Neuron (in vitro differentiated cells): ENCODE measurements around the gene CMPK1.
"Not testable (repeated sequence)": the region's sequence is repeated elsewhere in the genome, so short reads cannot be mapped to it uniquely, and the experiment has no call there.

Experiments
- H2AFZ ChIP-seq: one replicate; pipeline ENCODE4 v1.6.1; 2013; ENCODE audit warnings: low read depth, mild to moderate bottlenecking, inconsistent platforms, low read length, moderate library complexity
- H3K27me3 ChIP-seq: one replicate; pipeline ENCODE4 v1.6.1; 2013; ENCODE audit warnings: low read length; ENCODE audit not compliant: insufficient read depth
- H3K36me3 ChIP-seq: one replicate; pipeline ENCODE4 v1.6.1; 2013; ENCODE audit warnings: low read length; ENCODE audit not compliant: insufficient read depth
- H3K4me1 ChIP-seq: one replicate; pipeline ENCODE4 v1.6.1; 2013; ENCODE audit warnings: low read length; ENCODE audit not compliant: insufficient read depth
- H3K4me3 ChIP-seq: 2 replicates; pipeline ENCODE4 v1.5.1; 2013; ENCODE audit warnings: mild to moderate bottlenecking, low read length, moderate library complexity
- H3K9me3 ChIP-seq: one replicate; pipeline ENCODE4 v1.6.1; 2013; ENCODE audit warnings: low read length

Gene CMPK1

DNA sequence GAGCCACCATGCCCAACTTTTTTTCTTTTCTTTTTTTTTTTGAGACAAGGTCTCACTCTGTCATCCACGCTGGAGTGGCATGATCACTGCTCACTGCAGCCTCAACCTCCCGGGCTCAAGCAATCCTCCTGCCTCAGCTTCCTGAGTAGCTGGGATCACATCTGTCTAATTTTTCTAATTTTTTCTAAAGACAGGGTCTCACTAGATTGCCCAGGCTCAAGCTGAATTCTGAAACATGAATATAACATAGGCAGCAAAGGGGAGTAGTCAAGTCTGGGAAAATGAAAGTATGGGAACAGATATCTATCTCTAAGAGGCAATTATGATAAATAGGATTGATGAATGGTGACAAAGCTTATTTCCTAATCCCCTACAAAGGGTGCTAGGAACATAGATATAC, 7.3 kb upstream of the CMPK1 start:
- no peaks in the 10 kb centered on the region for H3K9me3 ChIP-seq

DNA sequence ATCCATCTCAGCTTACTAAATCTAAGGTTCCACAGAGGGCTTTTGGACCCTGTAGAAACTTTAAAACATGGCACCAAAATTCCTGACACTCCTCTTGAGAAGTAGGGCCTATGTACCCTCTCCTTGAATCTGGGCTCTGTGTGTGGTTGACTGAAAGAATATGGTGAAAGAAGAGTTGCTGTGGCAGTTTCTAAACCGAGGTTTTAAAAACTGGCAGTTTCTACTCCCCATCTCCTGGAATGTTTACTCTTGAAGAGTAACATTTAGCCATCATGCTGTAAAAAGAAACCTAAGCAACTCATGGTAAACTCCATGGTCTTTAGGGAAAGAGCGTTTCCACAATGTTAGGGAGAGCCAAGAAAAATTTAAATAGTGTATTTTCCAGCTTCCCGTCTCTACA, 4.6 kb upstream of the CMPK1 start:
- Histone ChIP-seq H3K36me3 (no peaks in the 10 kb centered on the region), H3K9me3 (no peaks in the 10 kb centered on the region), H3K4me1 (no peaks in the 10 kb centered on the region), H2AFZ (no peak overlapping the region), H3K4me3 (no peak overlapping the region), H3K27me3 (no peaks in the 10 kb centered on the region)

More for the DNA sequence above, 7.3 kb upstream of the CMPK1 start:
- peaks cover 3% of the 10 kb centered on the region for H3K4me1 ChIP-seq
- no peaks in the 10 kb centered on the region for H3K36me3 ChIP-seq
- H3K4me3 ChIP-seq = no peak overlapping the region
- no peaks in the 10 kb centered on the region for H3K27me3 ChIP-seq
- no peak overlapping the region for H2AFZ ChIP-seq

DNA sequence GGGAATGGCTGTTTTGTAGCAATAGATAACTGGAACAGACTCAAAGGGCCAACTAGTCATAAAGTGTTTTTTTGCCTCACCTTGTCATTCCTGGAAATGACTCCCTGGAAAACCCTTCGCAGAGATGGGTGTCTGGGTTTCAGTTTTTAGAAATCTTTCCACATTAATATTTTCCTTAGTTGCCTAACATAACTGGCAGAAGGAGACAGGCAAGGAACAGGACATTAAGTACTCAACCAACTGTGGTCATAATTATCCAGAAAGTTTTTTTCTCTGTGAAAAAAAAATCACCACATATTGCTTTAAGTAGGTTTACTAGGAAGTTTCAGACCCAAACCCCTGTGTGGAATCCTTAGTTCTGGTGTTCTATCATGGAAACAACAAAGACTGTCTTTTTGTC, 3.4 kb upstream of the CMPK1 start:
- Histone ChIP-seq H3K36me3 (no peaks in the 10 kb centered on the region), H3K4me3 (no peak overlapping the region), H3K9me3 (no peaks in the 10 kb centered on the region), H3K27me3 (no peaks in the 10 kb centered on the region), H2AFZ (no peak overlapping the region), H3K4me1 (peaks cover 4% of the 10 kb centered on the region)

DNA sequence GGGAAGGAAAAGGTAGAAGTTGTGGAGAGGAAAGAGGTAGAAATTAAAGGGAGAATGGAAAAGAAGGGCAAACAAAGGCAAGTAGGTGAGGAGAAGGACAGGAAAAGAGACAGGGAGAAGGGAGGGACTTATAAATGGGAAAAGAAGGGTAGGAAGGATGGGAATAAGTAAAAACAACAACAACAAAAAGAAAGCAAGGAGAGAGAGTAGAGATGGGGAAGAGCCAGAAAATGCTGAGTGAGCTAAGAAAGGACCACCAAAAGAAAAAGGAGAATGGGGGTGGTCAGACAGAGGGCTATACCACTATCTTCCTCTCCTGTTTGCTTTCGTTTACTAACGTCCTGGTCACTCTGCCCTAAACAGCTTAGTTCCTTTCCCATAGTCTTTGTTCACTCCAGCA, 1.7 kb upstream of the CMPK1 start:
- Histone ChIP-seq H3K9me3 (no peaks in the 10 kb centered on the region), H3K4me3 (no peak overlapping the region), H3K27me3 (no peaks in the 10 kb centered on the region), H2AFZ (no peak overlapping the region), H3K4me1 (peaks cover 4% of the 10 kb centered on the region), H3K36me3 (no peaks in the 10 kb centered on the region)

DNA sequence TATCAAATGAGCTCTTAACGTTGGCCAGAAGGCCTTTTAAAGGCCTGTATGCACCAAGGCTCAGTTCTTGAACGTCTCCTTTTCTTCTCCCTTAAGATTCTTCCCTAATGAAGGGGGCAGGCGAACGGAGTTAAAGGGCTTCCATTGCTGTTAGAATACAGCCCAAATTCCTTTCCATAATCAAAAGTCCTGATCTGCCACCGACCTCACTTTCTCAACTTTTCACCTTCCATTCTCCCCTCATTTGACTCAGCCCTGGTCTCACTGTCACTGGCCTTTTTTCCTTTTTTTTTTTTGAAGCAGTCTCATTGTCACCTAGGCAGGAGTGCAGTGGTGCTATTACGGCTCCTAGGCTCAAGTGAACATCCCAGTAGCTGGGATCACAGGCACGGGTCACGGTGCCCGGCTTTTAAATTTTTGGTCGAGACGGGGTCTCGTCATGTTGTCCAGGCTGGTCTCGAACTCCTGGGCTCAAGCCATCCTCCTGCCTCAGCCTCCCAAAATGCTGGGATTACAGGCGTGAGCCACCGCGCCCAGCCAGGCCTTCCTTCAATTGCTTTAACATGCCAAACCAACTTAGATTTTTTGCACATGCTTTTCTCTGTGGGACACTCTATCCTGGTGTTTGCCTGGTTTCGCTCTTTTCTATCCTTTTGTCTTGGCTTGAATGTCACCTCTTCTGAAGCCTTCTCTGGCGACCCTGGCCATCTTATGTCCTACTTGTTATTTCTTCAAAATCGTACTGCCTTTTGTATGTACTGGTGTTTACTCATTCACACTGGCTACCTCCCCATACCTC, 612 bp upstream of the CMPK1 start:
- Histone ChIP-seq H2AFZ (peak overlapping the region; percentile 62), H3K9me3 (no peaks in the 10 kb centered on the region), H3K4me1 (peaks cover 4% of the 10 kb centered on the region), H3K36me3 (no peaks in the 10 kb centered on the region), H3K4me3 (peak overlapping the region; percentile 97), H3K27me3 (no peaks in the 10 kb centered on the region)

DNA sequence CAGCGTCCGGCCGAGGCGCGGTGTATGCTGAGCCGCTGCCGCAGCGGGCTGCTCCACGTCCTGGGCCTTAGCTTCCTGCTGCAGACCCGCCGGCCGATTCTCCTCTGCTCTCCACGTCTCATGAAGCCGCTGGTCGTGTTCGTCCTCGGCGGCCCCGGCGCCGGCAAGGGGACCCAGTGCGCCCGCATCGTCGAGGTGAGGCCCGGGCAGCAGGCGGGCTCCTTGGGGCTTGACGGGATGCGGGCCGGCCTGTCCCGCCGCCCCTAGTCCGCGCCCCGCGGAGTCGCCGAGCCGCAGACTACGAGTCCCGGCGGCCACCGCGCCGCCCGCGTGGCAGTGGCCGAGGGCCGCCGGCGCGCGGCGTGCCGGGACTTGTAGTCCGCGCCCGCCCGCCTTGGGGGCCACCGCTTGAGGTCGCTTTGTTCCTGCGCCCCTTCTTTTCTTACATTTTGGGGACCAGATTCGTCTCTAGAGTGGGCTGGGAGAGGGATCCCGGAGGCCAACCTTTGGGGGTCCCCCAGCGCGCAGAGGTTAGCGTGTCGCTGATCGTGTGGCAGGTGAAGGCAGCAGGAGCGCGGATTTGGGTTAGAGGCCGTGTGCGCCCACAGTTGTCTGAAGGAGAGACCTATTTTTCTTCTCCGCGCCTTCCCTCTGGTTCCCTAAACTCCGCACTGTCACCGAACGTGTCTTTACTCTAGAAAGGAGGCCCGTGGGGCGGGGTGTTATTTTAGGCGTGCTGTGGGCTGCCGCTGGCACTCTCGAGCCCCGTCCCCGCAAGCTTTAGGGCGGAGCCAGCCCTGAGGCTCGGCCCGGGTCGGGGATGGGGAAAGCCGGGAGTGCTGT, 553 bp downstream of the CMPK1 start:
- Histone ChIP-seq H3K4me3 (peak overlapping the region; percentile 97), H3K36me3 (peaks cover 3% of the 10 kb centered on the region), H2AFZ (peak overlapping the region; percentile 74), H3K27me3 (no peaks in the 10 kb centered on the region), H3K9me3 (no peaks in the 10 kb centered on the region), H3K4me1 (peaks cover 4% of the 10 kb centered on the region)

DNA sequence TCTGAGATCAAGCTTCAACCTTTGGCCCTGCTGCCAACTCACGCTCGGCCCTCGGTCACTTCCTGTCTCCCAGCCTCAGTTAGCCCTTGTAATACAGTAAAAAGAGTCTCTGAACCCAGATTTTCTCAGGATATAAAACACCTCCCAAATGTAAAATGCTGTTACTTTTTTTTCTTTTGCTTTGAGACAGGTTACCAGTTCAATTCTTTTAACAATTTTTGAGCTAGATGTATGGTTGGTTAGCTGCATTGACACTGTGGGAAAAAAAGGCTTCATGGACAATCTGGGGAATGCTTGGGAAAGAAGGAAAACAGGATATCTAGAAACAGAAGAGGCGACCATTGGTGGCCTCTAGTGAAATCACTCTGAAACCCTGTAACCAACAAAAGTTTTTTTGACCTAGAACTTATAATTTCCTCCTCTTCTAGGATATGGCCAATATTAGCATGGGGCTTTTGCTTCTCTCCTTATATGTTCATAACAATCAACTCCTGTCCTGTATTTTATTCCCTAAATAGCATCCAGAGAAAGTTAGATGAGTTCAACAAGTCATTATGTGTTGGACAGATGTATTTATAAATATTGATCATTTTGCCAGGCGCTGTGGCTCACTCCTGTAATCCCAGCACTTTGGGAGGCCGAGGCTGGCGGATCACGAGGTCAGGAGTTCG, 1.3 kb downstream of the CMPK1 start:
- Histone ChIP-seq H3K27me3 (no peaks in the 10 kb centered on the region), H3K36me3 (peaks cover 4% of the 10 kb centered on the region), H3K9me3 (no peaks in the 10 kb centered on the region), H3K4me3 (peak overlapping the region; percentile 97), H3K4me1 (peaks cover 4% of the 10 kb centered on the region), H2AFZ (peak overlapping the region; percentile 74)

DNA sequence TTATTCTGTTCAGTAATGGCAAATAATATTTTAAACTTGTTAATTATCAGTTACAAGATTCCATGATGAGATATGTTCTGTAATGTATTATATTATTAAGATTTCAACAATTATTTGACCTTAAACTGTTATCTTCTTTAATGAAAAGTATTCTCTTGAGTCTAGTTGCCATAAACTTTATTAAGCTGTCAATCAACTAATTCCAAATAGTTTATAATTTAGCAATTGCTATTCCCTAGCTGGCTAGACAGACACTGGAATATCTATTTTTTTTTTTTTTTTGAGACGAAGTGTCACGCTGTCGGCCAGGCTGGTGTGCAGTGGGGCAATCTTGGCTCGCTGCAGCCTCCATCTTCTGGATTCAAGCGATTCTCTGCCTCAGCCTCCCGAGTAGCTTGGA, 3.8 kb downstream of the CMPK1 start:
- H3K36me3 ChIP-seq = peaks cover 4% of the 10 kb centered on the region
- no peak overlapping the region for H2AFZ ChIP-seq
- peaks cover 4% of the 10 kb centered on the region for H3K4me1 ChIP-seq
- H3K9me3 ChIP-seq = no peaks in the 10 kb centered on the region
- no peaks in the 10 kb centered on the region for H3K27me3 ChIP-seq
- H3K4me3 ChIP-seq = no peak overlapping the region

DNA sequence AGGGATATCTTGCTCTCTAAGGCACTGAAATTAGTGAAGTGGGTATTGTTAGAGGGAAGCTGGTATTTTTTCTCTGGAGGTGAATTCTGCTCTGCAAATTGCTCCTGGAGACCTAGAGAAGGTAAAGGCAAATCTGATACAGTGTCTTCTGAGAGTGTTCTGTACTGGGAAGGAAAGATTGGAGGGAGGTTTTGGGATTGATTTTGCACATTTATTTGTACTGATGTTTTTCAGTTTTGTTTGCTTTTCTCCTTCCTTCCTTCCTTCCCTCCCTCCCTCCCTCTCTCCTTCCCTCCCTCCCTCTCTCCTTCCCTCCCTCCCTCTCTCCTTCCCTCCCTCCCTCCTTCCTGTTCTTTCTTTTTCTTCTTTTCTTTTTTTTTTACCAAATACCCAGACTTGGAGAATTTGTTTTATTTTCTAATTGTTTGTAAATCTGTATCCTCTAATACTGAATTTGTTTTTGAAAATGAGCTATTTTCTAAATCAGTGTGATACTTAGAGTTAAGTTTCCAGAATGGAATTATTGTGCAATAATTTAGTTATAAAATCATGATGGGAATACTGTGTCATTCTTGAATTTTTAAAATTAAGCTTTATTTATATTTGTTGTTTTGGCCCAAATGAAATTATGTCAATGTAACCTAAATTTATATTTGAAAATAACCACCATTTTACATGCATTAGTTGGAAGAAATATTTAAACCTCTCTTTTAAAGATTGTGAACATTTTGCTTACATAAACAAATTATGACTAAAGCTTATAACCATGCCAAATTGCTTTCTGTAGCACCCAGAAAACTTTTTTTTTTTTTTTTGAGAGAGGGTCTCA, 4.9 kb downstream of the CMPK1 start:
- Histone ChIP-seq H3K36me3 (peaks cover 4% of the 10 kb centered on the region), H3K4me1 (peaks cover 4% of the 10 kb centered on the region), H3K27me3 (no peaks in the 10 kb centered on the region), H3K9me3 (no peaks in the 10 kb centered on the region), H2AFZ (no peak overlapping the region), H3K4me3 (no peak overlapping the region)

DNA sequence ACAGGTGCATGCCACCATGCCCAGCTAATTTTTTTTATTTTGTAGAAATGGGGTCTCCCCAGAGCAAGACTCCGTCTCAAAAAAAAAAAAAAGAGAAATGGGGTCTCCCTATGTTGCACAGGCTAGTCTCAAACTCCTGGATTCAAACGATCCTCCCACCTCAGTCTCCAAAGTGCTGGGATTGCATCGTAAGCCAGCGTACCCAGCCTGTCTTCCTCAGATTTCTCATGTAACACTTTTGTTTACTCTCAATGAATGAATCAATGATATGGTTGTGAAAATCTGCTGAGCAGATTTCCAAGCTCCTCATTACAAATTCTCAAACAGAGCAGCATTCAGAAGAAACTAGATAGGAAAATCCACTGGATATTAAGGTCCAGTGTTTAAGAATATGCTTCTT, 6.6 kb downstream of the CMPK1 start:
- H3K9me3 ChIP-seq = no peaks in the 10 kb centered on the region
- H3K4me3 ChIP-seq = no peak overlapping the region
- H2AFZ ChIP-seq = no peak overlapping the region
- H3K36me3 ChIP-seq = peaks cover 4% of the 10 kb centered on the region
- H3K27me3 ChIP-seq = no peaks in the 10 kb centered on the region
- H3K4me1 ChIP-seq = no peaks in the 10 kb centered on the region

DNA sequence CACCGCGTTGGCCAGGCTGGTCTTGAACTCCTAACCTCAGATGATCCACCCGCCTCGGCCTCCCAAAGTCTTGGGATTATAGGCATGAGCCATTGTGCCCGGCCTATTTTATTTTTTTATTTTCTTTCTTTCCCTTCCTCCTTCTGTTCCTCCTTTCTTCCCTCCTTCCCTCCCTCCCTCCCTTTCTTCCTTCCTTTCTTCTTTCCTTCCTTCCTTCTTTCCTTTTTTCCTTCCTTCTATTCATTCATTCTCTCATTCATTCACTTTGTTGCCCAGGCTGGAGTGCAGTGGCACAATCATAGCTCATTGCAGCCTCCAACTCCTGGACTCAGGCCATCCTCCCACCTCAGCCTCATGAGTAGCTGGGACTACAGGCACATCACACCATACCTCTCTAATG, 13.4 kb downstream of the CMPK1 start:
- not testable (repeated sequence) for H3K4me1 ChIP-seq, H2AFZ ChIP-seq, H3K4me3 ChIP-seq

DNA sequence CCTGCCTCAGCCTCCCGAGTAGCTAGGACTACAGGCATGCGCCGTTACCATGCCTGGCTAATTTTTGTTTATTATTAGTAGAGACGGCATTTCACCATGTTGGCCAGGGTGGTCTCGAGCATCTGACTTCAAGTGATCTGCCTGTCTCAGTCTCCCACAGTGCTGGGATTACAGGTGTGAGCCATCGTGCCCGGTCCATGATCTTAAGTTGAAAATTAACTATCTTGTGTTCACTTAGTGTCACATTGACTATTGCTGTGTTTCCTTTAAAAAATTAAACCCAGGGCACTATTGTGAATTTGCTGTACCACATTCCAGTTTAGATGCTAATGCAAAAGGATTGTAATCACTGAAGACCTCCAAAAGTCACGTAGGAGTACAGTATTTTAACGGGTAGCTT, 14.1 kb downstream of the CMPK1 start:
- H3K36me3 ChIP-seq = peaks cover 4% of the 10 kb centered on the region
- H3K9me3 ChIP-seq = no peaks in the 10 kb centered on the region
- H3K4me3 ChIP-seq = no peak overlapping the region
- H3K4me1 ChIP-seq = no peaks in the 10 kb centered on the region
- H2AFZ ChIP-seq = no peak overlapping the region
- no peaks in the 10 kb centered on the region for H3K27me3 ChIP-seq

More for the DNA sequence above, 13.4 kb downstream of the CMPK1 start:
- not testable (repeated sequence) for H3K36me3 ChIP-seq, H3K27me3 ChIP-seq, H3K9me3 ChIP-seq
